Tibial nerve (tissue), 4 donors: ENCODE measurements around the gene KLHL40. TPM values are rescaled to one million over a fixed set of nuclear protein-coding genes. Genes with fewer than 3 reads are reported as not detected.

Experiments used
- DNase-seq, 2 donors: peaks; one replicate each; pipeline ENCODE4 v3.0.0-alpha.2; 2019; ENCODE audit warnings: low spot score in 2 of 2
- H3K27ac ChIP-seq, 4 donors: fragments of 200-600 bp; sonication (generic) in 3 of 4; one replicate each; pipeline ENCODE4 v1.5.1; 2017 to 2019; ENCODE audit warnings: mild to moderate bottlenecking in 1 of 4
- H3K27me3 ChIP-seq, 2 donors: fragments of 200-600 bp; sonication (generic) in 1 of 2; one replicate each; pipeline versions ENCODE4 v1.5.1 to v1.6.0; 2017 to 2019
- H3K36me3 ChIP-seq, 3 donors: fragments of 200-600 bp; sonication (generic); one replicate each; pipeline ENCODE4 v1.5.1; 2018 to 2019
- H3K4me1 ChIP-seq, 4 donors: fragments of 200-600 bp; sonication (generic) in 3 of 4; one replicate each; pipeline ENCODE4 v1.5.1; 2017 to 2019
- H3K4me3 ChIP-seq, 4 donors: fragments of 200-600 bp; sonication (generic) in 3 of 4; one replicate each; pipeline ENCODE4 v1.5.1; 2017 to 2019; ENCODE audit warnings: mild to moderate bottlenecking in 1 of 4, moderate library complexity in 1 of 4
- H3K9me3 ChIP-seq, 4 donors: fragments of 200-600 bp; sonication (generic) in 3 of 4; one replicate each; pipeline ENCODE4 v1.5.1; 2017 to 2019
- EP300 ChIP-seq, 2 donors: sonication (generic); formaldehyde crosslinking; IDR thresholded peaks; one replicate each; pipeline ENCODE4 v1.6.1; 2017; ENCODE audit warnings: antibody characterized with exemption in 2 of 2, mild to moderate bottlenecking in 1 of 2
- POLR2A ChIP-seq, 2 donors: fragments of 450-650 bp; IDR thresholded peaks; one replicate each; pipeline ENCODE4 v1.6.1; 2017; ENCODE audit warnings: antibody characterized with exemption in 2 of 2, mild to moderate bottlenecking in 2 of 2, moderate library complexity in 2 of 2
- WGBS, 2 donors: methylation state at CpG; one replicate each; pipeline ENCODE4 v1.1.5; 2018; 5-methylcytosine and 5-hydroxymethylcytosine counted together
- total RNA-seq, 4 donors: library from RNA; depleted of rRNA; stranded (reverse); fragments of >200 nt; gene quantifications; one replicate each; pipeline ENCODE4 v1.1.0, GENCODE V29; 2016
- TF ChIP-seq, protein P1 (sequence below), 5 experiments: fragments of 200-600 bp in 3 of 5; fragments of 450-650 bp in 2 of 5; sonication (generic) in 3 of 5; IDR thresholded peaks; one replicate each; pipeline ENCODE4 v1.5.1; 2016 to 2019; ENCODE audit warnings: antibody characterized with exemption in 5 of 5, mild to moderate bottlenecking in 3 of 5, moderate library complexity in 2 of 5

KLHL40 gene
- total RNA-seq, 4 donors from 2014 or later, result 0.42 TPM; not detected in 3

DNA sequence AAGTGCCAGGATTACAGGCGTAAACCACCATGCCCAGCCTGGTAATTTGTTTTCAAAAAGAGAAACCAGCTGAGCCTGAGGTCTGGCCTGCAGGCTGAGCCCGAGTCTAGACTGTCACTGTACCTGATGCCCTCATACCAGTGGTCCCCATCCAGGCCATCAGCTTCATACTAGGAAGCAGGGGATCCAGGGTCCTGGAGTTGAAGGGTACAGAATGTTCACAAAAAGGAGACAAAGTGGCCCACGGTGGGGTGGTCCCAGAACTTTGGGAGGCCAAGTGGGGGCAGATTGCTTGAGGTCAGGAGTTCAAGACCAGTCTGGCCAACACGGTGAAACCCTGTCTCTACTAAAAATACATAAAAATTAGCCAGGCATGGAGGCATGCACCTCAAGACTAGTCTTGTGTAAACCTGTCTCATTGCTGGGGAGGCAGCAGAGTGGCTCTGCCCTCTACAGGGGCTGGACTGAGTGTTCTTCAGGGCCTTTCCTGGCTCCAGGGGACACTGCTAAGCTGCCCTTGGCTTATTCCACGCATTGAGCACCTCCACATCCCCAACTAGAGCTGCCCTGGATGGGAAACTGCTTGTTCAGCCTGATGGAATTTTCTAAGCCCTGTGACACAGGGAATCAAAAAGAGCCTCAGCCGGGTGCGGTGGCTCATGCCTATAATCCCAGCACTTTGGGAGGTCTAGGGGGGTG is 25.1 kb downstream of the KLHL40 start:
- no peak overlapping the region for H3K27ac ChIP-seq
- H3K36me3 ChIP-seq, result no peaks in the 10 kb centered on the region
- DNase-seq, result no peak
- H3K9me3 ChIP-seq, result no peaks in the 10 kb centered on the region
- no peak for TF ChIP-seq EP300 (IDR thresholded peaks at IDR 0.05)
- no peak for TF ChIP-seq POLR2A (IDR thresholded peaks at IDR 0.05)
- TF ChIP-seq, protein P1, sequence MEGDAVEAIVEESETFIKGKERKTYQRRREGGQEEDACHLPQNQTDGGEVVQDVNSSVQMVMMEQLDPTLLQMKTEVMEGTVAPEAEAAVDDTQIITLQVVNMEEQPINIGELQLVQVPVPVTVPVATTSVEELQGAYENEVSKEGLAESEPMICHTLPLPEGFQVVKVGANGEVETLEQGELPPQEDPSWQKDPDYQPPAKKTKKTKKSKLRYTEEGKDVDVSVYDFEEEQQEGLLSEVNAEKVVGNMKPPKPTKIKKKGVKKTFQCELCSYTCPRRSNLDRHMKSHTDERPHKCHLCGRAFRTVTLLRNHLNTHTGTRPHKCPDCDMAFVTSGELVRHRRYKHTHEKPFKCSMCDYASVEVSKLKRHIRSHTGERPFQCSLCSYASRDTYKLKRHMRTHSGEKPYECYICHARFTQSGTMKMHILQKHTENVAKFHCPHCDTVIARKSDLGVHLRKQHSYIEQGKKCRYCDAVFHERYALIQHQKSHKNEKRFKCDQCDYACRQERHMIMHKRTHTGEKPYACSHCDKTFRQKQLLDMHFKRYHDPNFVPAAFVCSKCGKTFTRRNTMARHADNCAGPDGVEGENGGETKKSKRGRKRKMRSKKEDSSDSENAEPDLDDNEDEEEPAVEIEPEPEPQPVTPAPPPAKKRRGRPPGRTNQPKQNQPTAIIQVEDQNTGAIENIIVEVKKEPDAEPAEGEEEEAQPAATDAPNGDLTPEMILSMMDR (IDR thresholded peaks at IDR 0.05), result no peak
- H3K4me1 ChIP-seq, result no peaks in the 10 kb centered on the region
- no peak overlapping the region for H3K4me3 ChIP-seq
- no peaks in the 10 kb centered on the region for H3K27me3 ChIP-seq
- WGBS, 2 donors, result 74 to 78% methylated on average over 7 of the region's 7 CpGs

DNA sequence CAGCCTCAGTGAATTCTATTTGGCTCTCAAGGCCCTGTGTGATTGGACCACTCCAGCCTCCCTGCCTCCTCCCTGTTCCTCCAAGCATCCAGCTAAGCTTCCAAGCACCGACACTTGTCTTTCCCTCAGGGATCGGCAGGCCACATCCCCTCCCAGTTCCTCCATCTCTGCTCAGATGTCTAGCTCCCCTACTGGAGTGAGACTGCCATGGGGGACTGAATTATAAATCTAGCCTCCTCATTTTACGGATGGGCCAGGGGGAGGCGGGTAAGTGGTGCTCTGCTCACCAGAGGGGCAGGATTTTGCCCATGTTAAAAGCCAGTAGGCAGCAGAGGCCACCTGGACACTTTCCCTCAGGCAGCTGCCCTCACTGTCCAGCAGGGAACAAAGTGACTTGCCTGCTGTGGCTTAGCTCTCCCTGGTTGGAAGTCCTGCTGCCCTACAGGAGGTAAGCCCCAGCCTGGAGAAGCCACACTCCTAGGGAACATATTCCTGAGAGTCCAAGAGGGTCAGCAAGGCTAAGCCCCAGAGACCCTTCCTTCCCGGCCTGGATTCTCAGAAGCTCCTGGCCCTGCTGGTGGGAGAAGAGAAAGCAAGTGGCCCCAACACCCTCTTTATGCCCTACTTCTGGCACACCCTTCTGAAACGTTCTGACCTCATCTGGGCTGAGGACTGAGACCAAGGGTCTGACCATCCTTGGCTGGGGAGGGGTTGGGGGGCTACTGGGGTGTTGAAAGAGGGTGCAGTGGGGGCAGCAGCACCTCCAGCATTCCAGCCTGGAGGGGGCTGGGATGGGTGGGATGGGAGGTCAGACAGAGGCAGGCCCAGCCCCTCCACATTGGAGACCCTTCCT is 26.4 kb downstream of the KLHL40 start:
- H3K9me3 ChIP-seq, result no peaks in the 10 kb centered on the region
- H3K27ac ChIP-seq, result no peak overlapping the region
- WGBS, 2 donors, result 38 to 46% methylated on average over 6 of the region's 6 CpGs
- no peaks in the 10 kb centered on the region for H3K36me3 ChIP-seq
- TF ChIP-seq EP300 (IDR thresholded peaks at IDR 0.05) (no peak), POLR2A (IDR thresholded peaks at IDR 0.05) (no peak)
- TF ChIP-seq, protein P1 (IDR thresholded peaks at IDR 0.05), result no peak
- DNase-seq, result no peak
- H3K4me3 ChIP-seq, result no peak overlapping the region
- no peaks in the 10 kb centered on the region for H3K27me3 ChIP-seq
- H3K4me1 ChIP-seq, result no peaks in the 10 kb centered on the region

DNA sequence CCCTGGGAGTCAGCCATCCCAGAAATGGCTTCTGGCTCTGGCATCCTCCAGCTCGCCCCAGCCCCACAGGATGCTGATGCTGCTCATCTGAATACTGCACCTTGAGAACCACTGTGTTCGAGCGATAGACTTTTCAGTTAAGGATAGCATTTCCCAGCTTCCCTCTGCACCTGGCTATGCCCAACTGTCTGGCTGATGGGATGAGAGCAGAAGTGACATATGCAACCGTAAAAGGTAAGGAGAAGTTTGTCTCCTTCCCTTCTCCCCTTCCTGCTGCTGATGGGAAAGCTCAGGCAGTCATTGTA is 27.0 kb downstream of the KLHL40 start:
- no peak overlapping the region for H3K4me3 ChIP-seq
- 89 to 92% methylated on average over 4 of the region's 4 CpGs for WGBS, 2 donors
- H3K36me3 ChIP-seq, result no peaks in the 10 kb centered on the region
- no peaks in the 10 kb centered on the region for H3K9me3 ChIP-seq
- no peak for DNase-seq
- H3K4me1 ChIP-seq, result no peaks in the 10 kb centered on the region
- H3K27ac ChIP-seq, result no peak overlapping the region
- H3K27me3 ChIP-seq, result no peaks in the 10 kb centered on the region
- no peak for TF ChIP-seq POLR2A (IDR thresholded peaks at IDR 0.05)

DNA sequence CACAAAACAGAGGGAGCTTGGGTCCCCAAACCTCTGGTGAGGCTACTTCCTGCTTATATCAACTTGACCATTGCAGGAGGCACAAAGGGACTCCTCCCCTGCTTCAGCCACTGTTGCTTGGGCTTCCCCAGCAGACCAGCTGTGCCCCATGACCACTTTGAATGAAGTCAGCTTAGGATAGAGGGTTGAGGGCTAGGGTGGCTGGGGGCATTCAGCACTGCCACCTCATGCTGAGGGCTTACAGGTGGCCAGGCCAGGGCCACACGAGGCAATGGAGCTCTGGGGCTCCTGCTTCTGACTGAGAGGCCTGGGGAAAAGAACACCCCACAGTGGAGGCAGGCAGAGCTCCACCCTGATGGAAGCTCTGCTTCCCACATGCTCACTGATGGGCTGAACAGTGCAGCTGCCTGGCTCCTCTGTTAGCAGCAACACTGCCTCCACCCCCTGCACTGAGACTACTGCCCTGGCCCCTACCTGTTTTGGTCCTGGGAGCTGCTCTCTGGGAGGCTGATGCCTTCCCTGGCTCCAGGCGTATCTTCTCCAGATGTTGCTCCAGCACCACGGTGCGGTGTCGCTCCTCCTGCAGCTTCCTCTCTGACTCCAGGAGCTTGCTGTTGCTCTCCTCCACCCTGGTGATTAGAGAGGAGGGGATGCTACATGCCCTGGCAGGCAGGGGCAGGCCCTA is 27.5 kb downstream of the KLHL40 start:
- Histone ChIP-seq H3K9me3 (no peaks in the 10 kb centered on the region), H3K27ac (no peak overlapping the region), H3K27me3 (no peaks in the 10 kb centered on the region), H3K4me1 (no peaks in the 10 kb centered on the region), H3K4me3 (no peak overlapping the region), H3K36me3 (no peaks in the 10 kb centered on the region)
- TF ChIP-seq EP300 (IDR thresholded peaks at IDR 0.05), result no peak
- no peak for TF ChIP-seq POLR2A (IDR thresholded peaks at IDR 0.05)
- TF ChIP-seq, protein P1 (IDR thresholded peaks at IDR 0.05), result no peak
- no peak for DNase-seq
- WGBS, 2 donors, result 82 to 87% methylated on average over 4 of the region's 5 CpGs

DNA sequence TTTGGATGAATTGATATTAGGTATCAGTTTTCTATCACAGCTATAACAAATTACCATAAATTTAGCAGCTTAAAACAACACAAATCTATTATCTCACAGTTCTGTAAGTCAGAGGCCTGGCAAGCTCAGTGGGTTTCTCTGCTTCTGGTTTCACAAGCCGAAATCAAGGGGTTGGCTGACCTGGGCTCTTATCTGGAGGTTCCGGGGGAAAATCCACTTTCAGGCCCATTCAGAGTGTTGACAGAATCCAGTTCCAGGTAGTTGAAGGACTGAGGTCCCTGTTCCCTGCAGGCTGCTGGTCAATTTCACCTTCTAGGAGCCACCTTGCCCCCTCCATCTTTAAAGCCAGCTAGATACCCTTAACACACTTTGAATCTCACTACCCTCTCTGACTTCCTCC is 28.4 kb downstream of the KLHL40 start:
- Histone ChIP-seq H3K4me3 (no peak overlapping the region), H3K27me3 (no peaks in the 10 kb centered on the region), H3K4me1 (no peaks in the 10 kb centered on the region), H3K9me3 (no peaks in the 10 kb centered on the region), H3K27ac (no peak overlapping the region), H3K36me3 (no peaks in the 10 kb centered on the region)
- DNase-seq, result no peak
- 82 to 95% methylated on average over 2 of the region's 2 CpGs for WGBS, 2 donors
- TF ChIP-seq, protein P1 (IDR thresholded peaks at IDR 0.05), result no peak
- TF ChIP-seq EP300 (IDR thresholded peaks at IDR 0.05), result no peak
- TF ChIP-seq POLR2A (IDR thresholded peaks at IDR 0.05), result no peak
